Muscle layer of duodenum (tissue), 2 donors: ENCODE results near the gene ZNF385B.

Source experiments
- H3K27ac ChIP-seq: one replicate; pipeline ENCODE4 v1.7.0; 2013; ENCODE audit warnings: mild to moderate bottlenecking, low read length
- H3K27me3 ChIP-seq: one replicate; pipeline ENCODE4 v1.7.0; 2013; ENCODE audit warnings: low read depth, mild to moderate bottlenecking, control low read depth, low read length
- H3K36me3 ChIP-seq, 2 donors: one replicate each; pipeline ENCODE4 v1.7.0; 2013; ENCODE audit warnings: low read length in 2 of 2, control low read depth in 1 of 2, mild to moderate bottlenecking in 1 of 2; ENCODE audit not compliant: insufficient read depth in 2 of 2, control insufficient read depth in 1 of 2
- H3K4me1 ChIP-seq, 2 donors: one replicate each; pipeline ENCODE4 v1.7.0; 2013; ENCODE audit warnings: low read length in 2 of 2, mild to moderate bottlenecking in 2 of 2, control low read depth in 1 of 2, moderate library complexity in 1 of 2; ENCODE audit not compliant: insufficient read depth in 2 of 2, control insufficient read depth in 1 of 2
- H3K4me3 ChIP-seq, 2 donors: one replicate each; pipeline ENCODE4 v1.7.0; 2013; ENCODE audit warnings: low read length in 2 of 2, low read depth in 1 of 2, mild to moderate bottlenecking in 1 of 2
- H3K9me3 ChIP-seq, 2 donors: one replicate each; pipeline ENCODE4 v1.7.0; 2013; ENCODE audit warnings: low read length in 2 of 2, control low read depth in 1 of 2, mild to moderate bottlenecking in 1 of 2; ENCODE audit not compliant: control insufficient read depth in 1 of 2
- donor health status: healthy.

The ZNF385B gene

DNA sequence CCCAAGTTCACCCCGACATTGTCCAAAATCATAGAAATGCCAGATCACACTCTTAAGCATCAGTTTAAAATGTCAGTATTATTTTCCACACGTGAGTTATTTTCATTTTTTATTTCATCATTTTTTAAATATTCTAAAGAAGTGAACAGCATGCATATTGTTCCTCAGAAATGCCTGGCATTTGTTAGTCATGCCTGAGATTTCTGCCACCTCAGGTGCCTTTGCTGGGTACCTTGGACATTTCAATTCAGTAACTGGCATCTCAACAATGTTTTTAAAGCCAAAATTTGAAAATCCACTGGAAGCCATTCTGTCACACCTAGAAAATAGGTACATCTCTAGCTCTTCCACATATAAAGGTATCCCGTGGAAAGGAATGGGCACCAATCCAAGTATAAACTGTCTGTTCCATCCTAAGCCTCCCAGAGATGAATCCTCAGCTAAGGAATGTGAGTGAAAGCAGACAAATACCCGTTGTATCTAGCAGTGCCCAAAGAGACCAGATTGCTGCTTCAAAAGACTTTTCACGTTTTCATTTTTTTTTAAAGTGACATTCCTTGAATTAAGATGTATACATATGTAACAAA lies 159.8 kb downstream of the ZNF385B start:
- no peaks in the 10 kb centered on the region for H3K4me1 ChIP-seq
- H3K27me3 ChIP-seq: no peaks in the 10 kb centered on the region
- no peak overlapping the region for H3K27ac ChIP-seq
- no peaks in the 10 kb centered on the region for H3K9me3 ChIP-seq
- no peaks in the 10 kb centered on the region for H3K36me3 ChIP-seq
- no peak overlapping the region for H3K4me3 ChIP-seq

DNA sequence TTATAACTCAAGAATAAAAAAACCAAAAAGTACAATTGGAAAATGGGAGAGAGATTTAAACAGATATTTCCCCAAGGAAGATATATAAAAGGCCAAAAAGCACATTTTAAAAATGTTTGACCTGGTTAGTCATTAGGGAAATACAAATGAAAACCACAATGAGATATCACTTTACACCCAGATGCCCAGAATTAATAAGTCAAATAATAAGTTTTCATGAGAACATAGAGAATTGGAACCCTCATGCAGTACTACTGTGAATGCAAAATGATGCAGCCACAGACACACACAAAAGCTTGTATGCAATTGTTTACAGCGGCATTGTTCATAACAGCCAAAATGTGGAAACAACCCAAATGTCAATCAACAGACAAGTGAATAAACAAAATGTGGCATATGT lies 165.9 kb downstream of the ZNF385B start:
- H3K27ac ChIP-seq: no peak overlapping the region
- no peaks in the 10 kb centered on the region for H3K4me1 ChIP-seq
- no peaks in the 10 kb centered on the region for H3K36me3 ChIP-seq
- H3K4me3 ChIP-seq: no peak overlapping the region
- H3K9me3 ChIP-seq: no peaks in the 10 kb centered on the region
- H3K27me3 ChIP-seq: no peaks in the 10 kb centered on the region

- no peaks in the 10 kb centered on the region for H3K9me3 ChIP-seq
- H3K27ac ChIP-seq: no peak overlapping the region
- H3K27me3 ChIP-seq: no peaks in the 10 kb centered on the region
- no peak overlapping the region for H3K4me3 ChIP-seq
- H3K36me3 ChIP-seq: no peaks in the 10 kb centered on the region
- no peaks in the 10 kb centered on the region for H3K4me1 ChIP-seq
These were observed 166.4 kb downstream of the ZNF385B start for GRCh38 chr2:179694963-179695362.

DNA sequence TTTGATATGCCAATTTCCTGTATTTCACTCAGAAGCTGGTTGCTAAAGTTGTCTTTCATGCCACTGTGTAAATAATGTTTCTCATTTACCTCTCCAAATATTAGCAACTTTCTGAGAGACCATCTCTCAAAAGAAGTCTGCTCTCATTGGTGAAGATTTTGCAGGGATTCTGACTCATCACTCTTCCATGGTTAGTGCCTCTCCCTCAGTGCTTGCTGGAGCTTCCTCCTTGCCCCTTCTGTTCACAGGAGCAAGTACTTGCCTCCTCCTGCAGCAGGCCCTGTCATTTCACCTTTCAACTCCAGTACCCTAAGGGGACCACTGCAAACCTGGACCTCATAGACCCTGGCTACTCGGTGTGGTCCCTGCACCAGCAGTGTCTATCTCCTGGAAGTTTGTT lies 168.8 kb downstream of the ZNF385B start:
- Histone ChIP-seq H3K9me3 (no peaks in the 10 kb centered on the region), H3K27me3 (no peaks in the 10 kb centered on the region), H3K36me3 (no peaks in the 10 kb centered on the region)

DNA sequence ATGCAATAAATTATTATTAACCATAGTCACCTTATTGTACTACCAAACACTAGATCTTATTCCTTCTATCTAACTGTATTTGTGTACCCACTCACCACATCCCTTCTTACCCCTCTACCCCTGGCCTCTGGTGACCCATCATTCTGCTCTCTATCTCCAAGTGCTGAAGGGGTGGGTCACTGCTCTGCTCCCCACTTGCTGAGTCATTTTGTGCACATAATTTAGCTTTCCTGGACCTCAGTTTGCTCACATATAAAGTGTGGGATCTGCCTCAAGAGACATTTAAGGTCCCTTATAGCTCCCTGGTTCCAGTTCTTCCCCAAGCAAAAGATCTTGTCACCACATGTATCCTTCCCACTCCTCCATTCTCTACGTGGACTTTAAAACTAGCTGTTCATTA lies 169.4 kb downstream of the ZNF385B start:
- Histone ChIP-seq H3K27me3 (no peaks in the 10 kb centered on the region), H3K4me1 (no peaks in the 10 kb centered on the region), H3K36me3 (no peaks in the 10 kb centered on the region), H3K27ac (no peak overlapping the region), H3K9me3 (no peaks in the 10 kb centered on the region), H3K4me3 (no peak overlapping the region)

More for the DNA sequence above, 168.8 kb downstream of the ZNF385B start:
- Histone ChIP-seq H3K4me3 (no peak overlapping the region), H3K4me1 (no peaks in the 10 kb centered on the region), H3K27ac (no peak overlapping the region)

GRCh38 chr2:179691235-179691634 lies 170.2 kb downstream of the ZNF385B start:
- Histone ChIP-seq H3K9me3 (no peaks in the 10 kb centered on the region), H3K36me3 (no peaks in the 10 kb centered on the region), H3K4me1 (no peaks in the 10 kb centered on the region), H3K27me3 (no peaks in the 10 kb centered on the region), H3K27ac (no peak overlapping the region), H3K4me3 (no peak overlapping the region)

GRCh38 chr2:179686718-179687342 lies 174.6 kb downstream of the ZNF385B start:
- Histone ChIP-seq H3K4me1 (no peaks in the 10 kb centered on the region), H3K27me3 (no peaks in the 10 kb centered on the region), H3K9me3 (no peaks in the 10 kb centered on the region), H3K27ac (no peak overlapping the region), H3K4me3 (no peak overlapping the region), H3K36me3 (no peaks in the 10 kb centered on the region)

- H3K4me1 ChIP-seq: no peaks in the 10 kb centered on the region
- H3K36me3 ChIP-seq: no peaks in the 10 kb centered on the region
These were observed 175.3 kb downstream of the ZNF385B start for GRCh38 chr2:179686069-179686468.

GRCh38 chr2:179685146-179685545 lies 176.3 kb downstream of the ZNF385B start:
- Histone ChIP-seq H3K27me3 (no peaks in the 10 kb centered on the region), H3K9me3 (no peaks in the 10 kb centered on the region), H3K27ac (no peak overlapping the region), H3K4me3 (no peak overlapping the region), H3K36me3 (no peaks in the 10 kb centered on the region), H3K4me1 (no peaks in the 10 kb centered on the region)

More at GRCh38 chr2:179686069-179686468, 175.3 kb downstream of the ZNF385B start:
- Histone ChIP-seq H3K27ac (no peak overlapping the region), H3K9me3 (no peaks in the 10 kb centered on the region), H3K27me3 (no peaks in the 10 kb centered on the region), H3K4me3 (no peak overlapping the region)

- H3K27ac ChIP-seq: no peak overlapping the region
- no peaks in the 10 kb centered on the region for H3K27me3 ChIP-seq
- no peaks in the 10 kb centered on the region for H3K9me3 ChIP-seq
- H3K4me3 ChIP-seq: no peak overlapping the region
- no peaks in the 10 kb centered on the region for H3K4me1 ChIP-seq
- H3K36me3 ChIP-seq: no peaks in the 10 kb centered on the region
These were observed 178.7 kb downstream of the ZNF385B start for GRCh38 chr2:179682756-179683155.

- H3K36me3 ChIP-seq: no peaks in the 10 kb centered on the region
- no peaks in the 10 kb centered on the region for H3K27me3 ChIP-seq
- H3K9me3 ChIP-seq: no peaks in the 10 kb centered on the region
- no peak overlapping the region for H3K4me3 ChIP-seq
- peaks cover 0 to 10% of the 10 kb centered on the region in 2 donors for H3K4me1 ChIP-seq
- no peak overlapping the region for H3K27ac ChIP-seq
These were observed 183.5 kb downstream of the ZNF385B start for GRCh38 chr2:179677746-179678505.
